HCT116 (cell line): Measurements from ENCODE around the gene CREBBP. TPM values are rescaled to one million over a fixed set of nuclear protein-coding genes. Genes with fewer than 3 reads are reported as not detected.

Experiments used
- ATAC-seq: fragments of 200-7000 bp; cut with Tn5 transposase; 2 replicates; pipeline ENCODE4 v1.9.1; 2020; ENCODE audit warnings: mild to moderate bottlenecking, moderate library complexity
- BruUV-seq: library from RNA; stranded (reverse); fragments of 400-500 nt; replicated peaks from 2 replicates; lab custom pipeline; 2021; lab: Mats Ljungman, UMichigan
- CTCF ChIA-PET: fragments of 300-600 bp; sonication (Branson Sonifier 250); formaldehyde crosslinking; loops from one replicate; lab custom pipeline; 2021; ENCODE audit warnings: antibody characterized with exemption; lab: Charles Lee
- POLR2A ChIA-PET: fragments of 300-600, 350-600 bp; sonication (Branson Sonifier 250); formaldehyde crosslinking; loops from one replicate; lab custom pipeline; 2021; ENCODE audit warnings: antibody characterized with exemption; lab: Charles Lee
- RAD21 ChIA-PET, 2 experiments: fragments of 300-600 bp; sonication (Branson Sonifier 250); formaldehyde crosslinking; loops; one replicate each; lab custom pipeline; 2023; ENCODE audit warnings: low total read pairs in 2 of 2; ENCODE audit not compliant: uncharacterized antibody in 2 of 2, unreplicated experiment in 2 of 2, low non-redundant PET in 1 of 2; lab: Charles Lee
- DNase-seq: peaks from one replicate; pipeline ENCODE4 v3.0.0-alpha.2; 2010; ENCODE audit warnings: low read depth, low spot score
- H2AFZ ChIP-seq: fragments of 200-600 bp; shearing (Covaris generic), sonication (generic); 2 replicates; pipeline ENCODE4 v1.6.1; 2017; ENCODE audit warnings: low read depth, mixed run types, mixed read lengths, antibody characterized with exemption, low read length; ENCODE audit not compliant: poor library complexity, severe bottlenecking
- H3K27ac ChIP-seq: 2 replicates; pipeline ENCODE4 v1.5.1; 2012; ENCODE audit warnings: low read depth, low read length
- H3K27me3 ChIP-seq: fragments of 200-600 bp; sonication (generic); 2 replicates; pipeline ENCODE4 v1.6.1; 2016; ENCODE audit warnings: mixed run types, low read length, mixed read lengths; ENCODE audit not compliant: insufficient read depth
- H3K36me3 ChIP-seq, 2 experiments: fragments of 200-500 bp in 1 of 2; fragments of 200-600 bp in 1 of 2; sonication (Bioruptor generic) in 1 of 2; sonication (generic) in 1 of 2; 2 replicates each; pipeline versions ENCODE4 v1.5.1 to v1.6.1; 2014 to 2016; ENCODE audit warnings: low read length in 2 of 2, inconsistent platforms in 1 of 2, mixed read lengths in 1 of 2, mixed run types in 1 of 2; ENCODE audit not compliant: insufficient read depth in 2 of 2, control insufficient read depth in 1 of 2
- H3K4me1 ChIP-seq, 2 experiments: fragments of 200-600 bp in 1 of 2; sonication (generic) in 1 of 2; 2 replicates each; pipeline versions ENCODE4 v1.5.1 to v1.6.1; 2012 to 2017; ENCODE audit warnings: low read length in 2 of 2, inconsistent platforms in 1 of 2, mild to moderate bottlenecking in 1 of 2, mixed read lengths in 1 of 2, mixed run types in 1 of 2, moderate library complexity in 1 of 2; ENCODE audit not compliant: insufficient read depth in 2 of 2, control insufficient read depth in 1 of 2
- H3K4me2 ChIP-seq: fragments of 200-600 bp; sonication (generic); 2 replicates; pipeline ENCODE4 v1.6.1; 2017; ENCODE audit warnings: mixed run types, low read length, mixed read lengths
- H3K4me3 ChIP-seq, 2 experiments: fragments of 200-600 bp in 1 of 2; sonication (generic) in 1 of 2; replicated peaks in 1 of 2; 2 replicates each; pipeline ENCODE4 v1.5.1; 2011 to 2016; ENCODE audit warnings: low read length in 2 of 2, control low read depth in 1 of 2, low read depth in 1 of 2, mild to moderate bottlenecking in 1 of 2, mixed read lengths in 1 of 2, mixed run types in 1 of 2
- H3K79me2 ChIP-seq: fragments of 200-600 bp; sonication (generic); 2 replicates; pipeline ENCODE4 v1.6.1; 2017; ENCODE audit warnings: mild to moderate bottlenecking, mixed run types, low read length, moderate library complexity, mixed read lengths; ENCODE audit not compliant: insufficient read depth
- H3K9ac ChIP-seq: fragments of 200-600 bp; sonication (generic); 2 replicates; pipeline ENCODE4 v1.6.1; 2016; ENCODE audit warnings: low read length, mixed read lengths
- H3K9me2 ChIP-seq: fragments of 200-600 bp; sonication (generic), shearing (Covaris generic); 2 replicates; pipeline ENCODE4 v1.6.1; 2017; ENCODE audit warnings: mixed run types, mild to moderate bottlenecking, moderate library complexity; ENCODE audit not compliant: insufficient read depth
- H3K9me3 ChIP-seq, 2 experiments: fragments of 200-500 bp in 1 of 2; fragments of 200-600 bp in 1 of 2; sonication (Bioruptor generic) in 1 of 2; sonication (generic) in 1 of 2; 2 replicates each; pipeline ENCODE4 v1.6.1; 2014 to 2017; ENCODE audit warnings: low read length in 2 of 2, mixed read lengths in 2 of 2, inconsistent platforms in 1 of 2, low read depth in 1 of 2, mild to moderate bottlenecking in 1 of 2, mixed run types in 1 of 2, moderate library complexity in 1 of 2; ENCODE audit not compliant: control insufficient read depth in 1 of 2, insufficient read depth in 1 of 2
- H4K20me1 ChIP-seq: fragments of 200-600 bp; sonication (generic), shearing (Covaris generic); 2 replicates; pipeline ENCODE4 v1.6.1; 2017; ENCODE audit warnings: mixed run types, mild to moderate bottlenecking, moderate library complexity; ENCODE audit not compliant: insufficient read depth
- ATF3 ChIP-seq: IDR thresholded peaks from 2 replicates; pipeline ENCODE4 v1.6.1; 2012
- CBX3 ChIP-seq: IDR thresholded peaks from 2 replicates; pipeline ENCODE4 v1.6.1; 2012; ENCODE audit warnings: low read depth
- CEBPB ChIP-seq: IDR thresholded peaks from 2 replicates; pipeline ENCODE4 v1.6.1; 2012; ENCODE audit warnings: low read depth
- CTCF ChIP-seq, 3 experiments: fragments of 200-600 bp in 1 of 3; sonication (generic) in 1 of 3; IDR thresholded peaks in 2 of 3; conservative IDR thresholded peaks in 1 of 3; 2 replicates each; pipeline ENCODE4 v1.5.1; 2012 to 2017; ENCODE audit warnings: low read depth in 2 of 3, low read length in 2 of 3, antibody characterized with exemption in 1 of 3, borderline replicate concordance in 1 of 3, control low read depth in 1 of 3, mild to moderate bottlenecking in 1 of 3, mixed read lengths in 1 of 3, mixed run types in 1 of 3, moderate library complexity in 1 of 3; ENCODE audit not compliant: insufficient read depth in 1 of 3
- EGR1 ChIP-seq: IDR thresholded peaks from 2 replicates; pipeline ENCODE4 v1.6.1; 2012; ENCODE audit warnings: low read depth
- EZH2 ChIP-seq: fragments of 200-600 bp; sonication (generic); IDR thresholded peaks from 2 replicates; pipeline ENCODE4 v1.6.1; 2017; ENCODE audit warnings: antibody characterized with exemption, mixed run types
- EZH2phosphoT487 ChIP-seq: fragments of 200-600 bp; IDR thresholded peaks from 2 replicates; pipeline ENCODE4 v1.6.1; 2018; ENCODE audit warnings: antibody characterized with exemption, borderline replicate concordance
- FOSL1 ChIP-seq: IDR thresholded peaks from 2 replicates; pipeline ENCODE4 v1.6.1; 2012; ENCODE audit warnings: low read depth
- JUND ChIP-seq: IDR thresholded peaks from 2 replicates; pipeline ENCODE4 v1.6.1; 2012
- MAX ChIP-seq: IDR thresholded peaks from 2 replicates; pipeline ENCODE4 v1.6.1; 2012
- POLR2A ChIP-seq: IDR thresholded peaks from 2 replicates; pipeline ENCODE4 v1.7.0; 2011; ENCODE audit warnings: borderline replicate concordance; ENCODE audit not compliant: insufficient read depth, insufficient read length; ENCODE audit errors: extremely low read depth
- POLR2AphosphoS5 ChIP-seq: IDR thresholded peaks from 2 replicates; pipeline ENCODE4 v1.6.1; 2011; ENCODE audit warnings: mild to moderate bottlenecking, low read depth, low read length, moderate library complexity
- RAD21 ChIP-seq: IDR thresholded peaks from 2 replicates; pipeline ENCODE4 v1.6.1; 2012; ENCODE audit warnings: low read depth, mild to moderate bottlenecking
- REST ChIP-seq: IDR thresholded peaks from 2 replicates; pipeline ENCODE4 v1.6.1; 2012; ENCODE audit warnings: low read depth
- SIN3A ChIP-seq: IDR thresholded peaks from 2 replicates; pipeline ENCODE4 v1.6.1; 2012; ENCODE audit warnings: low read depth
- SP1 ChIP-seq: IDR thresholded peaks from 2 replicates; pipeline ENCODE4 v1.6.1; 2012; ENCODE audit warnings: low read depth
- TCF7L2 ChIP-seq: IDR thresholded peaks from 2 replicates; pipeline ENCODE4 v1.7.0; 2011; ENCODE audit warnings: borderline replicate concordance, inconsistent platforms; ENCODE audit not compliant: insufficient read depth, insufficient read length; ENCODE audit errors: extremely low read depth
- ZBTB33 ChIP-seq: IDR thresholded peaks from 2 replicates; pipeline ENCODE4 v1.6.1; 2011; ENCODE audit warnings: mild to moderate bottlenecking, low read length, moderate library complexity; ENCODE audit not compliant: insufficient replicate concordance; ENCODE audit errors: extremely low read depth
- ZFX ChIP-seq: fragments of 450-650 bp; IDR thresholded peaks from 2 replicates; pipeline ENCODE4 v1.6.1; 2017
- intact Hi-C: fragments of 100-400 bp; cut with micrococcal nuclease; formaldehyde crosslinking; loops from 2 replicates; pipeline ENCODE4 v1.10.0; 2022
- total RNA-seq: library from RNA; stranded (reverse); gene quantifications from one replicate; pipeline ENCODE4 v1.2.1, GENCODE V29; 2021; ENCODE audit not compliant: unreplicated experiment

The CREBBP gene
- total RNA-seq, 1 experiment from 2014 or later = 42.7 TPM

- H3K79me2 ChIP-seq = peaks cover 20% of the 10 kb centered on the region
- intact Hi-C loops = no loop called here
- CTCF ChIA-PET = no interaction called here
Observed at GRCh38 chr16:3720418-3720817, 160.1 kb downstream of the CREBBP start.

More at GRCh38 chr16:3720418-3720817, 160.1 kb downstream of the CREBBP start:
- no TSS peak for BruUV-seq
- ChIA-PET POLR2A (no interaction called here), RAD21 (no interaction called here)
- H4K20me1 ChIP-seq = no peaks in the 10 kb centered on the region
- peaks cover 7 to 19% of the 10 kb centered on the region in 2 experiments for H3K4me1 ChIP-seq
- H3K4me3 ChIP-seq = no peak overlapping the region
- no peak overlapping the region for H3K4me2 ChIP-seq
- no peak overlapping the region for H3K9ac ChIP-seq
- no peak for TF ChIP-seq ATF3
- TF ChIP-seq RAD21 = no peak
- no peak for TF ChIP-seq TCF7L2
- no peak for TF ChIP-seq CBX3
- no peak for TF ChIP-seq JUND
- no peak for TF ChIP-seq EZH2phosphoT487
- TF ChIP-seq ZBTB33 = no peak
- no peak for TF ChIP-seq EZH2
- TF ChIP-seq SIN3A = no peak
- no peak for TF ChIP-seq MAX
- TF ChIP-seq CEBPB = no peak
- TF ChIP-seq SP1 = no peak
- TF ChIP-seq FOSL1 = no peak
- no peak for TF ChIP-seq ZFX
- no peak for TF ChIP-seq POLR2A
- TF ChIP-seq CTCF (IDR thresholded peaks at IDR 0.05 in 2 of 3, conservative IDR thresholded peaks at IDR 0.05 in 1 of 3; ENCODE audit: borderline replicate concordance in 1 of 3, insufficient read depth in 1 of 3, low read depth in 2 of 3, low read length in 2 of 3) = no peak
- no peak for TF ChIP-seq EGR1
- no peak for TF ChIP-seq POLR2AphosphoS5
- TF ChIP-seq REST = no peak
- no peak for ATAC-seq
- H3K27me3 ChIP-seq = no peaks in the 10 kb centered on the region
- H3K36me3 ChIP-seq = no peaks in the 10 kb centered on the region
- no peaks in the 10 kb centered on the region for H3K9me2 ChIP-seq
- DNase-seq = no peak
- H3K9me3 ChIP-seq = no peaks in the 10 kb centered on the region
- no peak overlapping the region for H3K27ac ChIP-seq
- H2AFZ ChIP-seq = no peak overlapping the region
